Loucy (cell line): Measurements from ENCODE around the gene SPAG9.

Experiments
- H2AFZ ChIP-seq: fragments of 200-600 bp; sonication (generic); 2 replicates; pipeline ENCODE4 v1.6.0; 2016; ENCODE audit warnings: antibody characterized with exemption, mild to moderate bottlenecking, low read length, moderate library complexity
- H3F3A ChIP-seq: fragments of 200-600 bp; 2 replicates; pipeline ENCODE4 v1.6.0; 2016; ENCODE audit warnings: antibody characterized with exemption, low read depth, mild to moderate bottlenecking
- H3K27me3 ChIP-seq: fragments of 200-600 bp; sonication (generic); 2 replicates; pipeline ENCODE4 v1.6.1; 2014; ENCODE audit warnings: low read length, mild to moderate bottlenecking; ENCODE audit not compliant: insufficient read depth, poor library complexity, severe bottlenecking
- H3K36me3 ChIP-seq: fragments of 200-600 bp; sonication (generic); 2 replicates; pipeline ENCODE4 v1.6.1; 2016; ENCODE audit warnings: low read length; ENCODE audit not compliant: insufficient read depth
- H3K4me1 ChIP-seq: fragments of 200-600 bp; sonication (generic); 2 replicates; pipeline ENCODE4 v1.5.1; 2014; ENCODE audit warnings: low read length, mild to moderate bottlenecking; ENCODE audit not compliant: insufficient read depth, poor library complexity, severe bottlenecking
- H3K4me2 ChIP-seq: fragments of 200-600 bp; sonication (generic); 2 replicates; pipeline ENCODE4 v1.6.0; 2014; ENCODE audit warnings: antibody characterized with exemption, low read length, low read depth, mild to moderate bottlenecking; ENCODE audit not compliant: poor library complexity, severe bottlenecking
- H3K4me3 ChIP-seq: fragments of 200-600 bp; sonication (generic); 2 replicates; pipeline ENCODE4 v1.5.1; 2014; ENCODE audit warnings: low read length, mild to moderate bottlenecking, mixed read lengths; ENCODE audit not compliant: poor library complexity, severe bottlenecking
- H3K79me2 ChIP-seq: fragments of 200-600 bp; sonication (generic); 2 replicates; pipeline ENCODE4 v1.6.1; 2014; ENCODE audit warnings: low read length; ENCODE audit not compliant: insufficient read depth
- H3K9ac ChIP-seq: fragments of 200-600 bp; sonication (generic); 2 replicates; pipeline ENCODE4 v1.6.0; 2014; ENCODE audit warnings: mild to moderate bottlenecking, low read depth, low read length, moderate library complexity; ENCODE audit not compliant: poor library complexity, severe bottlenecking
- H3K9me2 ChIP-seq: fragments of 200-600 bp; sonication (generic); replicated peaks from 2 replicates; pipeline ENCODE4 v1.6.1; 2016; ENCODE audit warnings: low read depth, low read length, mixed read lengths
- H3K9me3 ChIP-seq: fragments of 200-600 bp; sonication (generic); 2 replicates; pipeline ENCODE4 v1.6.1; 2014; ENCODE audit warnings: mild to moderate bottlenecking, antibody characterized with exemption, low read length, low read depth; ENCODE audit not compliant: insufficient read depth
- H4K20me1 ChIP-seq: fragments of 200-600 bp; sonication (generic); 2 replicates; pipeline ENCODE4 v1.6.0; 2014; ENCODE audit warnings: antibody characterized with exemption, low read length, mild to moderate bottlenecking; ENCODE audit not compliant: insufficient read depth, poor library complexity, severe bottlenecking
- CTCF ChIP-seq: fragments of 200-600 bp; sonication (generic); conservative IDR thresholded peaks from 2 replicates; pipeline ENCODE4 v1.5.1; 2014; ENCODE audit warnings: mild to moderate bottlenecking, antibody characterized with exemption, low read length
- EZH2phosphoT487 ChIP-seq: fragments of 200-600 bp; IDR thresholded peaks from 2 replicates; pipeline ENCODE4 v1.6.1; 2018; ENCODE audit warnings: antibody characterized with exemption, mild to moderate bottlenecking, moderate library complexity, borderline replicate concordance

SPAG9 gene

GRCh38 chr17:50952889-50953288 lies 167.8 kb downstream of the SPAG9 start:
- Histone ChIP-seq H4K20me1 (no peaks in the 10 kb centered on the region), H3K4me1 (no peaks in the 10 kb centered on the region), H3K9me2 (no peaks in the 10 kb centered on the region), H3K9me3 (no peaks in the 10 kb centered on the region), H3K4me3 (no peak overlapping the region), H3F3A (no peaks in the 10 kb centered on the region), H3K27me3 (no peaks in the 10 kb centered on the region), H3K9ac (no peak overlapping the region), H3K36me3 (no peaks in the 10 kb centered on the region), H3K79me2 (no peaks in the 10 kb centered on the region), H3K4me2 (no peak overlapping the region), H2AFZ (no peak overlapping the region)
- no peak for TF ChIP-seq EZH2phosphoT487

DNA sequence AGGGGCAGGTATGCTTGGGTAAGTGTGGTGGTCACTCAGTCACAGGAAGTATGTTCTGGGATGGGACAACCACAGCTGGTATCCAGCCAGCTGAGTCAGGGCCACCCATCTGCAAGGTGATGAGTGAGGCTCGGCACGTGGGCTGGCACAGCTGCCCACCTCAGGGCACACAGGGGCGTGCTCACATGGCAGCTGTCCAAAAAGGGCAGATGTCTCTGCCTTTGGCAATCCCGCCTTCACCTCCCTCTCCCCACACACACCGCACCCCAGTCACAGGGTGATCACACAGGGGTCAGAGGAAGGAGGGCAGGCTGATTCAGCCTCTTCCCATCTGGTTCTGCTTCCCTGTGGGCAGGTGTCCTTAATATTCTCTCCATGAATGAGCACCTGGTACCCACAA lies 168.7 kb downstream of the SPAG9 start:
- no peaks in the 10 kb centered on the region for H3K27me3 ChIP-seq
- no peak for TF ChIP-seq CTCF
- no peak for TF ChIP-seq EZH2phosphoT487
- H3K36me3 ChIP-seq: no peaks in the 10 kb centered on the region
- no peak overlapping the region for H3K4me3 ChIP-seq
- H3K4me2 ChIP-seq: no peak overlapping the region
- H3K9me2 ChIP-seq: no peaks in the 10 kb centered on the region
- no peak overlapping the region for H3K9ac ChIP-seq
- no peaks in the 10 kb centered on the region for H3K79me2 ChIP-seq
- no peaks in the 10 kb centered on the region for H3K9me3 ChIP-seq
- no peak overlapping the region for H2AFZ ChIP-seq
- no peaks in the 10 kb centered on the region for H4K20me1 ChIP-seq
- H3F3A ChIP-seq: no peaks in the 10 kb centered on the region
- H3K4me1 ChIP-seq: no peaks in the 10 kb centered on the region

DNA sequence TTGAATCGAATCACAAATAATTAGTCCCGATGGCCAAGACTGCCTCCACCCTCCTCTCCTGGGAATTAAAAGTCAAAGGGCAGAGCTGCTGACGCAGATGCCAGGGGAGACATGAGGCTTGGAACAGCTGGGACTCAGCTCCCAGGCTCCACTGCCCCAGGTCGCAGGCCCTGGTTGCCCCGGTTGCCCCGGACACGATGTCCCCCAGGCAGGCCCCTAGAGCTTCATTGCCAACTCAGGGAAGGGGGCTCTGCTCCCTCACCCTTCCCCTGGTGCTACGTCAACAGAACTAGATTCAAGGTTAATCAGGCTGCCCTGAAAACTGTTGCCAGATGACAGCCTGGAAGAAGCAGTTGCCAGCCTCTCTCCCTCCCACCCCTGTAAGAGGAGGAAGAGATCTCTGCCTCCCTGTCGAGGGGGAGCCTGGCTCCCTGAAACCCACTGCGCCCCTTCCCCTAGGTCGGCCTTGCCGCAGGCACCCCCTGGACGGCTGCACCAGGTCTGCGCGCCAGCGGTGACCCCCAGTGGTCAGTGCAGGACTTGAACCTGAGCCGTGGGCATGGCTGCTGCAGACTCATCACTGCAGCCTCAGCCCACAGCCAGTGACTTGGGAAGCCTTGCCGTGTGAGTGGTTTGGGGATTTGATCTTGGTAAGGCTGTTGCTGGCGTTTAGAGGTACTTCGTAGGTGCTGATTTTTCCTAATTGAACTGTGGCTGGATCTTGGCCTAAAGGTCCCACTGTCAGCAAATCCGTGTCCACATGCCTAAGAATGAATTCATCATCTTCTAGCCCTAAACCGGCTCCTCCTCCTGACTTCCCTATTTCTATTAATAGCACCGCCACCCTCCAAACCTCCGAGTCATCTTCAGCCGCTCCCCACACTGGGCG lies 170.4 kb downstream of the SPAG9 start:
- Histone ChIP-seq H3K9me2 (no peaks in the 10 kb centered on the region), H3K27me3 (no peaks in the 10 kb centered on the region), H3K9ac (no peak overlapping the region), H3K4me1 (peaks cover under 1% of the 10 kb centered on the region), H2AFZ (0 out of 2 replicates have a peak overlapping the region, but pooled peaks have one; percentile 26), H3K4me2 (no peak overlapping the region), H3K79me2 (no peaks in the 10 kb centered on the region), H3K36me3 (no peaks in the 10 kb centered on the region), H3F3A (no peaks in the 10 kb centered on the region), H3K4me3 (no peak overlapping the region), H3K9me3 (no peaks in the 10 kb centered on the region), H4K20me1 (no peaks in the 10 kb centered on the region)
- TF ChIP-seq EZH2phosphoT487: no peak
- peak; percentile 77 for TF ChIP-seq CTCF
